ENCODE results near the gene SOX12. TPM values are rescaled to one million over a fixed set of nuclear protein-coding genes. Genes with fewer than 3 reads are reported as not detected.

The SOX12 gene
- total RNA-seq, 1 donor from 2014 or later: 43.4 TPM

DNA sequence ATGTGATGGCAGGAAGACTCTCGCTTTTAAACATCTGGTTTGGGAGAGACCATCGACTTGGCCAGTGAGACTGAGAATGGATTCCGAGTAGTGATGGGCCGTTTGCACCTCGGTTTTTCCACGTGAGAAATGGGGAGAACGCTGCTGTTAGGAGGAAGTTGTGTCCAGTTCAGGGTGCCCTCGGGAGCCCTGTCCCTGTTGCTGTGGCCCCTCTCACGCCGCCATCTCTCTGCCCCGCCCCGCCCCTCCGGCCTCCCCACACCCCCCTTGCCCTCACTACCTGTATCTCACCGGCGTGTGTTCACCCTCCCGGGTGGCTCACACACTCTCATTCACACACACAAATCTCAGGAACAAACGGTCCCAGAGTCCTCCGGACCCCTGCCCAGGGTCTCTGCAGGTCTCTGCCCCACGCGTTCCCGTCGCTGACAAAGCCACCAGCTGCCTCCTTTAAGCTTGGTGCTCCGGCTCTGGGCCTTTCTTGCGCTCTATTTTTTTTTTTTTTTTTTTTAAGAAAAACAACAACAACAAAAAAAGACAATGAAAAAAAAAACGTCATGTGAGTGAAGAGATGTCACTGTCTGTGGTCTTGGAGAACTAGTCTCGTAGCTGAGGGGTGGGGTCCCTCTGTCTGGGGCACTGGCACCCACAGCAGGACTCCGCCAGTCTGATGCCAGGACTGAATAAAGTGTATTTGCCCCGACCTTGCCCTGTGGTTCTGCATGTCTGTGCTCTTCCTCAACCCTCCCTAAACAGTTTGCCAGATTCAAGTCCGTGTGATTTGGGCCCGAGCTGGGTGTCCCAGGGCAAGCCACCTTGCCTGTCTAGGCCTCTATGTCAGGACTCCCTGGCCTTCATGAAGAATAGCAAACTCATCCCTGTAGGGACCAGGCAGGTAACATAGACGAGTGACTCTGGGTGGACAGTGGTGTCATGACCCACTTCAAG lies 2.9 kb downstream of the SOX12 start:
- peak overlapping the region; percentile 57 for H3K27ac ChIP-seq (ENCODE audit: low read depth, low read length)

DNA sequence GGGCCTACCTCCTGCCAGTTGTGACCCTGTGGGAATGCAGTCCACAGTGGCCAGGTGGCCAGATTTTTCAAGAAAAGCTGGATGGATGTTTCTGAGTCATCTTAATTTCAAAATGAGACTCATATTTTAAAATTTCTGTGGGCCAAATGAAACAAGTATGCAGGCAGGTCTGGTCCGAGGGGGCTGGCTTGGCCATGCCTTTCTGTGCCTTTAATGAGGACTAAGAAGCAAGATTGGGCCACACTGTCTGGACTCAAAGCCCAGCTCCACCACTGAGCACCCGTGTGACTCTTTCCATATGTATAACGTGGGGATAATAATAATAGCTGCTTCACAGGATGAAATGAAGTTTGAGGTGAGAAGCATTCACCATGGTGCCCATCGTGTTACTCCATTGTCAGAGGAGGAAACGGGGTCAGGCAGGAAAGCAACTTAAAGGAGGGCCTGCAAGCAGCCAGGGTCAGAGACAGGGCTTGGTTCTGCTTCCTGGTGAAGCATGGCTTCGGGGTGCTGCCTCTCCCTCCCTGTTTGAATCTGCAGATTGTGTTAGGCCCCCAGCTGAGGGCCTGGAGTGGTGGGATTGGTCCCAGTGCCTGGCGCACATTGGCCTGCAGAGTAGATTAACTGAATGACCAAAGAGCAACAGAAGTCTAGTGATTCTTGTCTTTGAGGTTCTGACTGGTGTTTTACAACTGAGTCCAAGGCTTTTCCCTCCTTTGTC lies 3.8 kb downstream of the SOX12 start:
- H3K9ac ChIP-seq (ENCODE audit: low read length): peak overlapping the region; percentile 86
- H3K9me3 ChIP-seq (ENCODE audit: insufficient read depth, low read depth, low read length): no peaks in the 10 kb centered on the region
- Mint-ChIP-seq H3K27me3 (ENCODE audit: low read depth, unreplicated experiment) (no peaks in the 10 kb centered on the region), H3K9me3 (ENCODE audit: unreplicated experiment) (no peaks in the 10 kb centered on the region), H3K4me1 (ENCODE audit: low read depth, unreplicated experiment) (peaks cover 27% of the 10 kb centered on the region), H3K36me3 (ENCODE audit: low read depth, unreplicated experiment) (peaks cover 7% of the 10 kb centered on the region), H3K27ac (ENCODE audit: unreplicated experiment) (peak overlapping the region; percentile 16), H3K4me3 (ENCODE audit: unreplicated experiment) (peak overlapping the region; percentile 83)
- TF ChIP-seq EZH2 (IDR thresholded peaks at IDR 0.05; ENCODE audit: insufficient read depth, low read length): no peak
- TF ChIP-seq, protein P1, sequence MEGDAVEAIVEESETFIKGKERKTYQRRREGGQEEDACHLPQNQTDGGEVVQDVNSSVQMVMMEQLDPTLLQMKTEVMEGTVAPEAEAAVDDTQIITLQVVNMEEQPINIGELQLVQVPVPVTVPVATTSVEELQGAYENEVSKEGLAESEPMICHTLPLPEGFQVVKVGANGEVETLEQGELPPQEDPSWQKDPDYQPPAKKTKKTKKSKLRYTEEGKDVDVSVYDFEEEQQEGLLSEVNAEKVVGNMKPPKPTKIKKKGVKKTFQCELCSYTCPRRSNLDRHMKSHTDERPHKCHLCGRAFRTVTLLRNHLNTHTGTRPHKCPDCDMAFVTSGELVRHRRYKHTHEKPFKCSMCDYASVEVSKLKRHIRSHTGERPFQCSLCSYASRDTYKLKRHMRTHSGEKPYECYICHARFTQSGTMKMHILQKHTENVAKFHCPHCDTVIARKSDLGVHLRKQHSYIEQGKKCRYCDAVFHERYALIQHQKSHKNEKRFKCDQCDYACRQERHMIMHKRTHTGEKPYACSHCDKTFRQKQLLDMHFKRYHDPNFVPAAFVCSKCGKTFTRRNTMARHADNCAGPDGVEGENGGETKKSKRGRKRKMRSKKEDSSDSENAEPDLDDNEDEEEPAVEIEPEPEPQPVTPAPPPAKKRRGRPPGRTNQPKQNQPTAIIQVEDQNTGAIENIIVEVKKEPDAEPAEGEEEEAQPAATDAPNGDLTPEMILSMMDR (IDR thresholded peaks at IDR 0.05; ENCODE audit: insufficient read depth, low read depth, low read length): no peak
- H3K79me2 ChIP-seq (ENCODE audit: insufficient read depth, low read length): peaks cover 25% of the 10 kb centered on the region
- H4K20me1 ChIP-seq (ENCODE audit: insufficient read depth, low read length): peaks cover 45% of the 10 kb centered on the region
- H3K4me2 ChIP-seq (ENCODE audit: low read length): peak overlapping the region; percentile 99
- no peaks in the 10 kb centered on the region for H3K27me3 ChIP-seq (ENCODE audit: insufficient read depth, low read length)
- no peak overlapping the region for H2AFZ ChIP-seq (ENCODE audit: low read depth, low read length)
- DNase-seq (ENCODE audit: low read depth): no peak
- peak overlapping the region; percentile 57 for H3K27ac ChIP-seq (ENCODE audit: low read depth, low read length)
- no peaks in the 10 kb centered on the region for H3K36me3 ChIP-seq (ENCODE audit: insufficient read depth, low read length)
- FAIRE-seq: no peak
- peaks cover 40% of the 10 kb centered on the region for H3K4me1 ChIP-seq (ENCODE audit: insufficient read depth, low read length)
- peak overlapping the region; percentile 40 for H3K4me3 ChIP-seq (ENCODE audit: insufficient read depth, low read depth, low read length)

More for the DNA sequence above, 2.9 kb downstream of the SOX12 start:
- H3K4me2 ChIP-seq (ENCODE audit: low read length): peak overlapping the region; percentile 99
- H3K36me3 Mint-ChIP-seq (ENCODE audit: low read depth, unreplicated experiment): peaks cover 6% of the 10 kb centered on the region
- peaks cover 27% of the 10 kb centered on the region for H3K4me1 Mint-ChIP-seq (ENCODE audit: low read depth, unreplicated experiment)
- TF ChIP-seq EZH2 (IDR thresholded peaks at IDR 0.05; ENCODE audit: insufficient read depth, low read length): no peak
- TF ChIP-seq, protein P1 (IDR thresholded peaks at IDR 0.05; ENCODE audit: insufficient read depth, low read depth, low read length): no peak
- H3K4me3 ChIP-seq (ENCODE audit: insufficient read depth, low read depth, low read length): peak overlapping the region; percentile 72
- no peaks in the 10 kb centered on the region for H3K9me3 Mint-ChIP-seq (ENCODE audit: unreplicated experiment)
- H3K36me3 ChIP-seq (ENCODE audit: insufficient read depth, low read length): no peaks in the 10 kb centered on the region
- no peaks in the 10 kb centered on the region for H3K27me3 Mint-ChIP-seq (ENCODE audit: low read depth, unreplicated experiment)
- H4K20me1 ChIP-seq (ENCODE audit: insufficient read depth, low read length): peaks cover 45% of the 10 kb centered on the region
- H3K4me3 Mint-ChIP-seq (ENCODE audit: unreplicated experiment): peak overlapping the region; percentile 83
- H3K9me3 ChIP-seq (ENCODE audit: insufficient read depth, low read depth, low read length): no peaks in the 10 kb centered on the region
- H3K79me2 ChIP-seq (ENCODE audit: insufficient read depth, low read length): peaks cover 25% of the 10 kb centered on the region
- FAIRE-seq (no peak), DNase-seq (ENCODE audit: low read depth) (no peak)
- peak overlapping the region; percentile 86 for H3K9ac ChIP-seq (ENCODE audit: low read length)
- peaks cover 45% of the 10 kb centered on the region for H3K4me1 ChIP-seq (ENCODE audit: insufficient read depth, low read length)
- H3K27me3 ChIP-seq (ENCODE audit: insufficient read depth, low read length): no peaks in the 10 kb centered on the region
- no peak overlapping the region for H2AFZ ChIP-seq (ENCODE audit: low read depth, low read length)
- peak overlapping the region; percentile 16 for H3K27ac Mint-ChIP-seq (ENCODE audit: unreplicated experiment)

All from astrocyte (in vitro differentiated cells and primary cell).